GM12878 (cell line): Measurements from ENCODE around the gene AIF1. TPM values are rescaled to one million over a fixed set of nuclear protein-coding genes. Genes with fewer than 3 reads are reported as not detected.

Experiments used
- ATAC-seq: fragments of 200-7000 bp; cut with Tn5 transposase; 3 replicates; pipeline ENCODE4 v1.9.1; 2020; ENCODE audit warnings: mild to moderate bottlenecking, moderate library complexity
- BruUV-seq: library from RNA; stranded (reverse); fragments of 400-500 nt; replicated peaks from 2 replicates; lab custom pipeline; 2021; lab: Mats Ljungman, UMichigan
- CTCF ChIA-PET: fragments of 300-600 bp; sonication (Branson Sonifier 250); formaldehyde crosslinking; extraction: SDS; loops from one replicate; lab custom pipeline; 2021; ENCODE audit warnings: inconsistent platforms; lab: Yijun Ruan, JAX
- POLR2A ChIA-PET: fragments of 350-600 bp; formaldehyde crosslinking; extraction: SDS; loops from one replicate; lab custom pipeline; 2021; ENCODE audit warnings: inconsistent platforms; lab: Charles Lee
- RAD21 ChIA-PET: fragments of 300-600 bp; sonication (Branson Sonifier 250); formaldehyde crosslinking; loops from one replicate; lab custom pipeline; 2023; ENCODE audit warnings: antibody characterized with exemption; ENCODE audit not compliant: unreplicated experiment; lab: Charles Lee
- SMC1A ChIA-PET: fragments of 300-600 bp; sonication (Branson Sonifier 250); formaldehyde crosslinking; loops from one replicate; lab custom pipeline; 2023; ENCODE audit not compliant: unreplicated experiment, uncharacterized antibody; lab: Charles Lee
- DNase-seq: peaks from one replicate; pipeline ENCODE4 v3.0.0-alpha.2; 2011; ENCODE audit warnings: low read depth, low spot score
- FAIRE-seq: peaks from 3 replicates; lab custom pipeline; 2011; peaks lifted over from hg19 to GRCh38; lab: Jason Lieb, UNC
- H2AFZ ChIP-seq: 2 replicates; pipeline ENCODE4 v1.6.0; 2011; ENCODE audit warnings: low read depth, low read length, control low read depth; ENCODE audit not compliant: control insufficient read depth
- H3K27ac ChIP-seq: 2 replicates; pipeline ENCODE4 v1.5.1; 2011; ENCODE audit warnings: control low read depth; ENCODE audit not compliant: control insufficient read depth, insufficient read depth
- H3K27me3 ChIP-seq, 2 experiments: replicated peaks in 1 of 2; 2 replicates each; pipeline versions ENCODE4 v1.6.0 to v1.6.1; 2011; ENCODE audit warnings: low read length in 1 of 2; ENCODE audit not compliant: control insufficient read depth in 2 of 2, insufficient read depth in 2 of 2
- H3K36me3 ChIP-seq, 2 experiments: 2 replicates each; pipeline ENCODE4 v1.5.1; 2011; ENCODE audit warnings: low read length in 1 of 2; ENCODE audit not compliant: control insufficient read depth in 2 of 2, insufficient read depth in 2 of 2
- H3K4me1 ChIP-seq: 2 replicates; pipeline ENCODE4 v1.6.1; 2011; ENCODE audit warnings: mild to moderate bottlenecking, low read length, moderate library complexity, mixed read lengths; ENCODE audit not compliant: control insufficient read depth, insufficient read depth
- H3K4me2 ChIP-seq: 2 replicates; pipeline ENCODE4 v1.6.0; 2011; ENCODE audit warnings: control low read depth; ENCODE audit not compliant: control insufficient read depth, insufficient read depth
- H3K4me3 ChIP-seq: fragments of 200-600 bp; sonication (generic); 2 replicates; pipeline ENCODE4 v1.5.1; 2016
- H3K79me2 ChIP-seq: 2 replicates; pipeline ENCODE4 v1.6.0; 2011; ENCODE audit warnings: low read length; ENCODE audit not compliant: control insufficient read depth, insufficient read depth
- H3K9ac ChIP-seq: 2 replicates; pipeline ENCODE4 v1.8.0; 2011; ENCODE audit warnings: low read length, control low read depth, mixed read lengths; ENCODE audit not compliant: control insufficient read depth, insufficient read depth
- H3K9me3 ChIP-seq: replicated peaks from 3 replicates; pipeline ENCODE4 v1.5.1; 2011; ENCODE audit warnings: mild to moderate bottlenecking, low read length; ENCODE audit not compliant: control insufficient read depth, insufficient read depth
- H4K20me1 ChIP-seq: 2 replicates; pipeline ENCODE4 v1.6.0; 2011; ENCODE audit not compliant: control insufficient read depth, insufficient read depth
- ESRRA ChIP-seq: IDR thresholded peaks from 2 replicates; pipeline ENCODE4 v1.6.1; 2012; ENCODE audit warnings: mild to moderate bottlenecking, low read length, improper control_type of control experiment
- FOXK2 ChIP-seq: fragments of 450-650 bp; IDR thresholded peaks from 2 replicates; pipeline ENCODE4 v1.6.1; 2017; ENCODE audit warnings: mild to moderate bottlenecking, moderate library complexity
- MTA2 ChIP-seq: fragments of 450-650 bp; IDR thresholded peaks from 2 replicates; pipeline ENCODE4 v1.6.1; 2016; ENCODE audit warnings: low read depth, mild to moderate bottlenecking, moderate library complexity
- NR2F1 ChIP-seq: fragments of 450-650 bp; conservative IDR thresholded peaks from 2 replicates; pipeline ENCODE4 v1.6.1; 2017; ENCODE audit warnings: mild to moderate bottlenecking
- POLR2A ChIP-seq: IDR thresholded peaks from 2 replicates; pipeline ENCODE4 v1.6.1; 2011; ENCODE audit warnings: low read depth, mild to moderate bottlenecking, low read length
- POU2F2 ChIP-seq: IDR thresholded peaks from 3 replicates; pipeline ENCODE4 v1.6.1; 2011; ENCODE audit warnings: low read depth, mild to moderate bottlenecking, low read length, borderline replicate concordance
- RELA ChIP-seq: fragments of 450-650 bp; IDR thresholded peaks from 2 replicates; pipeline ENCODE4 v1.8.0; 2014; ENCODE audit warnings: borderline replicate concordance; ENCODE audit not compliant: partially characterized antibody
- SP1 ChIP-seq: IDR thresholded peaks from one replicate; pipeline ENCODE4 v1.6.1; 2011; ENCODE audit warnings: low read depth, low read length
- SPI1 ChIP-seq: IDR thresholded peaks from 2 replicates; pipeline ENCODE4 v1.6.1; 2011; ENCODE audit warnings: low read depth, mild to moderate bottlenecking, low read length, moderate library complexity, borderline replicate concordance; ENCODE audit not compliant: insufficient read depth
- SREBF1 ChIP-seq: IDR thresholded peaks from 2 replicates; pipeline ENCODE4 v1.6.1; 2012; ENCODE audit warnings: mild to moderate bottlenecking, low read length
- SRF ChIP-seq, 2 experiments: IDR thresholded peaks; 2 replicates each; pipeline ENCODE4 v1.6.1; 2011; ENCODE audit warnings: low read depth in 2 of 2, low read length in 2 of 2, mild to moderate bottlenecking in 1 of 2, moderate library complexity in 1 of 2
- STAT3 ChIP-seq: IDR thresholded peaks from 2 replicates; pipeline ENCODE4 v1.6.1; 2011; ENCODE audit warnings: low read depth, low read length, improper control_type of control experiment
- WRNIP1 ChIP-seq: IDR thresholded peaks from 2 replicates; pipeline ENCODE4 v1.6.1; 2011; ENCODE audit warnings: low read depth, low read length, improper control_type of control experiment, borderline replicate concordance
- ZBTB33 ChIP-seq: fragments of 450-650 bp; IDR thresholded peaks from 2 replicates; pipeline ENCODE4 v1.6.1; 2017; ENCODE audit warnings: mild to moderate bottlenecking
- WGBS: methylation state at CpG from one replicate; pipeline ENCODE4 v1.1.6; 2016; ENCODE audit warnings: low lambda C conversion rate; ENCODE audit not compliant: insufficient replicate concordance, insufficient coverage; ENCODE audit errors: missing lambda C conversion rate; 5-methylcytosine and 5-hydroxymethylcytosine counted together
- in situ Hi-C: fragments of 300-500 bp; cut with MboI; formaldehyde crosslinking; loops from 9 replicates; pipeline ENCODE4 v1.14.3; 2018; ENCODE audit warnings: mixed read lengths
- intact Hi-C: fragments of 100-400 bp; cut with micrococcal nuclease; formaldehyde crosslinking; loops from one replicate; pipeline ENCODE4 v1.14.2; 2022; ENCODE audit not compliant: unreplicated experiment
- polyA plus RNA-seq, 11 experiments: library from polyadenylated mRNA; depleted of rRNA in 4 of 11; unstranded in 6 of 11; stranded (reverse) in 5 of 11; fragments of >200 nt; fragmentation: Nextera tagmentation in 4 of 11; fragmentation: Illumina TruSeq in 1 of 11; extraction: Ambion mirVana in 4 of 11; extraction: Trizol in 1 of 11; gene quantifications; 1 replicate in 1 of 11; 2 replicates in 10 of 11; pipeline versions ENCODE4 v1.2.1 to v1.2.3, GENCODE V29; 2011 to 2016; ENCODE audit warnings: inconsistent platforms in 2 of 11, missing spikeins in 2 of 11, low read depth in 1 of 11
- total RNA-seq, 4 experiments: library from RNA; depleted of rRNA in 3 of 4; stranded (reverse); fragments of >200 nt in 3 of 4; fragmentation: Illumina TruSeq in 1 of 4; extraction: Trizol in 1 of 4; gene quantifications; 2 replicates each; pipeline versions ENCODE4 v1.2.1 to v1.2.3, GENCODE V29; 2013 to 2021
- TF ChIP-seq, protein P1 (sequence below): fragments of 450-650 bp; IDR thresholded peaks from 2 replicates; pipeline ENCODE4 v1.6.1; 2016; ENCODE audit warnings: mild to moderate bottlenecking
- TF ChIP-seq, protein P2 (sequence below): fragments of 450-650 bp; IDR thresholded peaks from 2 replicates; pipeline ENCODE4 v1.6.1; 2016; ENCODE audit warnings: mild to moderate bottlenecking
- TF ChIP-seq, protein P3 (sequence below): fragments of 450-650 bp; formaldehyde crosslinking; IDR thresholded peaks from 2 replicates; pipeline ENCODE4 v1.4.0; 2022; ENCODE audit warnings: mild to moderate bottlenecking, moderate library complexity

The AIF1 gene
- total and polyA plus RNA-seq, 10 of the 15 experiments (the other 5 are each of a cell fraction or from before 2014, with no cell fraction given), result 1.9 to 256 (median 134) TPM

GRCh38 chr6:31642798-31643570, 27.9 kb downstream of the AIF1 start:
- ChIA-PET RAD21 (interaction anchor here (0.5 kb wide), 1 partner anchor 29 kb away, joined by 3 read pairs; no protein-coding TSS in a partner anchor), POLR2A (interaction anchor here (1.0 to 1.3 kb wide), 2 partner anchors 10 to 93 kb away, joined by 4 to 5 read pairs; partner anchors contain the start of gene BAG6)
- no peak overlapping the region for H3K9ac ChIP-seq
- TF ChIP-seq SPI1 (no peak), ESRRA (no peak), MTA2 (no peak), SP1 (no peak), SRF (IDR thresholded peaks at IDR 0.05; ENCODE audit: low read depth in 2 of 2, low read length in 2 of 2) (no peak), RELA (no peak), ZBTB33 (no peak), FOXK2 (no peak), POLR2A (no peak), STAT3 (no peak), SREBF1 (no peak), NR2F1 (no peak), POU2F2 (no peak), WRNIP1 (no peak)
- TF ChIP-seq, protein P1, sequence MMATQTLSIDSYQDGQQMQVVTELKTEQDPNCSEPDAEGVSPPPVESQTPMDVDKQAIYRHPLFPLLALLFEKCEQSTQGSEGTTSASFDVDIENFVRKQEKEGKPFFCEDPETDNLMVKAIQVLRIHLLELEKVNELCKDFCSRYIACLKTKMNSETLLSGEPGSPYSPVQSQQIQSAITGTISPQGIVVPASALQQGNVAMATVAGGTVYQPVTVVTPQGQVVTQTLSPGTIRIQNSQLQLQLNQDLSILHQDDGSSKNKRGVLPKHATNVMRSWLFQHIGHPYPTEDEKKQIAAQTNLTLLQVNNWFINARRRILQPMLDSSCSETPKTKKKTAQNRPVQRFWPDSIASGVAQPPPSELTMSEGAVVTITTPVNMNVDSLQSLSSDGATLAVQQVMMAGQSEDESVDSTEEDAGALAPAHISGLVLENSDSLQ, result no peak
- TF ChIP-seq, protein P2, sequence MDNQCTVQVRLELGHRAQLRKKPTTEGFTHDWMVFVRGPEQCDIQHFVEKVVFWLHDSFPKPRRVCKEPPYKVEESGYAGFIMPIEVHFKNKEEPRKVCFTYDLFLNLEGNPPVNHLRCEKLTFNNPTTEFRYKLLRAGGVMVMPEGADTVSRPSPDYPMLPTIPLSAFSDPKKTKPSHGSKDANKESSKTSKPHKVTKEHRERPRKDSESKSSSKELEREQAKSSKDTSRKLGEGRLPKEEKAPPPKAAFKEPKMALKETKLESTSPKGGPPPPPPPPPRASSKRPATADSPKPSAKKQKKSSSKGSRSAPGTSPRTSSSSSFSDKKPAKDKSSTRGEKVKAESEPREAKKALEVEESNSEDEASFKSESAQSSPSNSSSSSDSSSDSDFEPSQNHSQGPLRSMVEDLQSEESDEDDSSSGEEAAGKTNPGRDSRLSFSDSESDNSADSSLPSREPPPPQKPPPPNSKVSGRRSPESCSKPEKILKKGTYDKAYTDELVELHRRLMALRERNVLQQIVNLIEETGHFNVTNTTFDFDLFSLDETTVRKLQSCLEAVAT, result no peak
- TF ChIP-seq, protein P3, sequence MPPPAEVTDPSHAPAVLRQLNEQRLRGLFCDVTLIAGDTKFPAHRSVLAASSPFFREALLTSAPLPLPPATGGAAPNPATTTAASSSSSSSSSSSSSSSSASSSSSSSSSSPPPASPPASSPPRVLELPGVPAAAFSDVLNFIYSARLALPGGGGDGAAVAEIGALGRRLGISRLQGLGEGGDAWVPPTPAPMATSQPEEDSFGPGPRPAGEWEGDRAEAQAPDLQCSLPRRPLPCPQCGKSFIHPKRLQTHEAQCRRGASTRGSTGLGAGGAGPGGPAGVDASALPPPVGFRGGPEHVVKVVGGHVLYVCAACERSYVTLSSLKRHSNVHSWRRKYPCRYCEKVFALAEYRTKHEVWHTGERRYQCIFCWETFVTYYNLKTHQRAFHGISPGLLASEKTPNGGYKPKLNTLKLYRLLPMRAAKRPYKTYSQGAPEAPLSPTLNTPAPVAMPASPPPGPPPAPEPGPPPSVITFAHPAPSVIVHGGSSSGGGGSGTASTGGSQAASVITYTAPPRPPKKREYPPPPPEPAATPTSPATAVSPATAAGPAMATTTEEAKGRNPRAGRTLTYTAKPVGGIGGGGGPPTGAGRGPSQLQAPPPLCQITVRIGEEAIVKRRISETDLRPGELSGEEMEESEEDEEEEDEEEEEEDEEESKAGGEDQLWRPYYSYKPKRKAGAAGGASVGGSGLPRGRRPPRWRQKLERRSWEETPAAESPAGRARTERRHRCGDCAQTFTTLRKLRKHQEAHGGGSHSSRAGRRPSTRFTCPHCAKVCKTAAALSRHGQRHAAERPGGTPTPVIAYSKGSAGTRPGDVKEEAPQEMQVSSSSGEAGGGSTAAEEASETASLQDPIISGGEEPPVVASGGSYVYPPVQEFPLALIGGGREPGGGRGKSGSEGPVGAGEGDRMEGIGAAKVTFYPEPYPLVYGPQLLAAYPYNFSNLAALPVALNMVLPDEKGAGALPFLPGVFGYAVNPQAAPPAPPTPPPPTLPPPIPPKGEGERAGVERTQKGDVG, result no peak

More at GRCh38 chr6:31642798-31643570, 27.9 kb downstream of the AIF1 start:
- ATAC-seq (no peak), FAIRE-seq (no peak), DNase-seq (no peak)
- in situ Hi-C loops, result no loop called here
- Histone ChIP-seq H3K79me2 (no peaks in the 10 kb centered on the region), H3K4me2 (no peak overlapping the region), H3K36me3 (peaks cover 31 to 50% of the 10 kb centered on the region in 2 experiments), H3K27me3 (no peaks in the 10 kb centered on the region), H2AFZ (no peak overlapping the region), H3K4me3 (no peak overlapping the region), H3K9me3 (no peaks in the 10 kb centered on the region), H3K4me1 (no peaks in the 10 kb centered on the region), H3K27ac (no peak overlapping the region), H4K20me1 (no peaks in the 10 kb centered on the region)
- ChIA-PET SMC1A (interaction anchor here (0.6 to 1.8 kb wide), 2 partner anchors 9 to 20 kb away, joined by 3 to 10 read pairs; partner anchors contain the start of gene BAG6), CTCF (no interaction called here)
- BruUV-seq, result no TSS peak
- 97% methylated on average over 6 of the region's 6 CpGs for WGBS
- intact Hi-C loops, result no loop called here
